GM15510 (cell line): ENCODE results near the gene BCL2A1.

Experiments
- POLR2A ChIP-seq: IDR thresholded peaks from 3 replicates; pipeline ENCODE4 v1.6.1; 2011; ENCODE audit warnings: borderline replicate concordance; ENCODE audit not compliant: insufficient read length; ENCODE audit errors: extremely low read depth

BCL2A1 gene

GRCh38 chr15:79989682-79990081, 18.7 kb upstream of the BCL2A1 start:
- no peak for TF ChIP-seq POLR2A

- TF ChIP-seq POLR2A = no peak
Measured at GRCh38 chr15:79989183-79989582, 18.2 kb upstream of the BCL2A1 start.

- TF ChIP-seq POLR2A = no peak
Measured at GRCh38 chr15:79988448-79989117, 17.6 kb upstream of the BCL2A1 start.

GRCh38 chr15:79987969-79988368, 17.0 kb upstream of the BCL2A1 start:
- TF ChIP-seq POLR2A = no peak

- TF ChIP-seq POLR2A = no peak
Measured at GRCh38 chr15:79987569-79987955, 16.6 kb upstream of the BCL2A1 start.

- no peak for TF ChIP-seq POLR2A
Measured at GRCh38 chr15:79981831-79982455, 10.9 kb upstream of the BCL2A1 start.

- TF ChIP-seq POLR2A = no peak
Measured at GRCh38 chr15:79978655-79979514, 7.9 kb upstream of the BCL2A1 start.

- TF ChIP-seq POLR2A = no peak
Measured at GRCh38 chr15:79978260-79978654, 7.3 kb upstream of the BCL2A1 start.

- no peak for TF ChIP-seq POLR2A
Measured at GRCh38 chr15:79977431-79978054, 6.5 kb upstream of the BCL2A1 start.

GRCh38 chr15:79973456-79974195, 2.6 kb upstream of the BCL2A1 start:
- no peak for TF ChIP-seq POLR2A

GRCh38 chr15:79972863-79973262, 1.9 kb upstream of the BCL2A1 start:
- no peak for TF ChIP-seq POLR2A

- TF ChIP-seq POLR2A = no peak
Measured at GRCh38 chr15:79970181-79970580, 815 bp downstream of the BCL2A1 start.

GRCh38 chr15:79969146-79969545, 1.9 kb downstream of the BCL2A1 start:
- TF ChIP-seq POLR2A = no peak
